ENCODE data around the gene SPATA6.
"Not testable (repeated sequence)": the region's sequence is repeated elsewhere in the genome, so short reads cannot be mapped to it uniquely, and the experiment has no call there.

SPATA6 gene

DNA sequence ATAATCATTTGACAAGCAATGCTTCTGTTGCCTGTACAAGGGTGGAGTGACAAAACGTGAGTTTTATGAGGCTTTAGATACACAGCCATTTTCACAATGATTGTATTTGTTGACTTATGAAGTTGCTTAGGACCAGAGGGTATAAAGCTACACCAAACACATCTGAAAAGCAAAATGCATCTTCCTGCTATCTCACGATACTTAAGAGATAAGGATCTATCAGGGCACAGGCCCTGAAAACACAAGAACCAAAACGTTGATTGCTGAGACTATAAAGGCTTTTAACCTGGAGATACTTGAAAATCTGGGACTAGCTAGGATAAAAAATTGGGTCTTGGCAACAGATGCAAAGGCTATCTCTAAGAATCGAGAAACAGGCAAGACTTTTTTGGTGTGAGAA lies 133.7 kb downstream of the SPATA6 start:
- no peak for DNase-seq

DNA sequence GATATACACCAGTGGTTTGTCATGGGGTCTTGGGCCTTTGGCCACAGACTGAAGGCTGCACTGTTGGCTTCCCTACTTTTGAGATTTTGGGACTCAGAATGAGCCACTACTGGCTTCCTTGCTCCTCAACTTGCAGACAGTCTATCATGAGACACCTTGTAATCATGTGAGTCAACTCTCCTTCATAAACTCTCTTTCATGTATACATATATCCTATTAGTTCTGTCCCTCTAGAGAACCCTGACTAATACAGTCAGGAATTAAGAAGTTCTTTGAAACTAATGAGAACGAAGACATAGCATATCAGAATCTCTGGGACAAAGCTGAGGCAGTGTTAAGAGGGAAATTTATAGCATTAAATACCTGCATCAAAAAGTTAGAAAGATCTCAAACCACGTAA lies 138.7 kb downstream of the SPATA6 start:
- DNase-seq, result no peak

DNA sequence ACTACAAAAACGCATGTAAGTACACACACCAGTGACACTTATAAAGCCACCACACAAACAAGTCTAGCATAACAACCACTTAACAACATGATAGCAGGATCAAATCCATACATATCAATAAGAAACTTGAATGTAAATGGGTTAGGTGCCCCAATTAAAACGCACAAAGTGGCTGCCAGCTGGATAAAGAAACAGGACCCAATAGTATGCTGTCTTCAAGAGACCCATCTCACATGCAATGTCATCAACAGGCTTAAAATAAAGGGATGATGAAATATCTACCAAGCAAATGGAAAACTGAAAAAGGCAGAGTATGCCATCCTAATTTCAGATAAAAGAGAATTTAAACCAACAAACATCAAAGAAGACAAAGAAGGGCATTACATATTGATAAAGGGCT lies 139.9 kb downstream of the SPATA6 start:
- no peak for DNase-seq

DNA sequence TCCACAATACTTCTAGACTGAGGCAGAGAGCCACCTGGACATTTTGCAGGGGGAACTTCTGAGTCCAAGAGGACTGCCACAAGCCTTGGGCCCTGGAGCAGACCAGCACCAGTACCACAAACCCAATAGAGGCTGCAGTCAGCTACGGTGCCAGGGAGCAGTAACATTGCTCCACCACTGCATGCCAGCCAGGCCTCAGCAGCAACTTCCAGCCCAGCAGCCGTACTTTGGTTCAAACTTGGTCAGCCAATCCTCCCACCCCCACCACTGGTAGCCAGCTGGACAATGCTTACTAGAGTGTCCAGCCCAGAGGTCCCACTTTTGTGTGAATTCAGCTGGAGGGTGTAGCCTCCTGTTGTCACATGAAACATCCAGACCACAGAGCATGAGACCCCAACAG lies 142.1 kb downstream of the SPATA6 start:
- DNase-seq, result no peak

DNA sequence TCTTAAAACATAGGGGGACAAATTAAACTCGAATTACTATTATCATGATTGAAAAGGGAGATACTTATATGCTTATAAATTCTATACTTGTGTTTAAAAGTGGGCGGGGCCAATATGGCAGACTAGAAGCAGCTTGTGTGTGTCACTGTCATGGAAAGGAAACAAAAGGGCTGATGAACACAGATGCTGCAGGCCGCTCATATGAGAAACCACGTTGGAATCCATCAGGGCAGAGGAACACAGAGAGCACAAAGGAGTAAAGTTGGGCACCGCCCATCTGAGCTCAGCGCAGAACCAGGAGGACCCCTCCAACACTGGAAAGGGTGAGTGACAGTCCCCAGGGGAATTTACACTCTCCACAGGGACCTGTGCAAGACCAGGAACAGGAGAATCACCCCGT lies 142.5 kb downstream of the SPATA6 start:
- DNase-seq, result no peak

DNA sequence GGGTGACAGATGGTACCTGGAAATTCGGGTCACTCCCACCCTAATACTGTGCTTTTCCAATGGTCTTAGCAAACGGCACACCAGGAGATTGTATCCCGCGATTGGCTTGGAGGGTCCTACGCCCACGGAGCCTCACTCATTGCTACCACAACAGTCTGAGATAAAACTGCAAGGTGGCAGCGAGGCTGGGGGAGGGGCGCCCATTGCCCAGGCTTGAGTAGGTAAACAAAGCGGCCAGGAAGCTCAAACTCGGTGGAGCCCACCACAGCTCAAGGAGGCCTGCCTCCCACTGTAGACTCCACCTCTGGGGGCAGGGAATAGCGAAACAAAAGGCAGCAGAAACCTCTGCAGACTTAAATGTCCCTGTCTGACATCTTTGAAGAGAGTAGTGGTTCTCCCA lies 160.2 kb downstream of the SPATA6 start:
- DNase-seq, result not testable (repeated sequence)

DNA sequence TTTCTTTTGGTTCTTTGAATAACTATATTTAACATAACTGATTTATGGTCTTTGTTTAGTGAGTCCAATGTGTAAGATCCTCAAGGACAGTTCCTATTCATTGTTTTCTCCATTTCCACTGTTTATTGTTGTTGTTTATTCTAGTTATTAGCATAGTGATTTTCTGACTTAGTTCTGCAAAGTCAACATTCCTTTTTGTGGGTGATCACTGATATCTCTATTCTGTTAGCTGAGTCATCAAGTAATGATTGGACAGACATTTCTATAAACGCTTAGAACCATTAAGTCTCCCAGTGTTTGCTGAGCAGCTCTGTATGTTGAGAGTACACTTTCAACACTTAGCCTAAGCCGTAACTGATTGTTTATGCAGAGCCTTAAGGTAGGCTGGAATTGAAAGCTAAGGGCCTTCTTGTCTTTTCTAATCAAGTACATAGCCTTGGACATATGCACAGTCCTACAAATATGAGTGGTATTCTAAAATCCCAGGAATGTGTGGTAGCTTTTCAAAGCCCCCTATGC lies 162.4 kb downstream of the SPATA6 start:
- DNase-seq, result no peak

DNA sequence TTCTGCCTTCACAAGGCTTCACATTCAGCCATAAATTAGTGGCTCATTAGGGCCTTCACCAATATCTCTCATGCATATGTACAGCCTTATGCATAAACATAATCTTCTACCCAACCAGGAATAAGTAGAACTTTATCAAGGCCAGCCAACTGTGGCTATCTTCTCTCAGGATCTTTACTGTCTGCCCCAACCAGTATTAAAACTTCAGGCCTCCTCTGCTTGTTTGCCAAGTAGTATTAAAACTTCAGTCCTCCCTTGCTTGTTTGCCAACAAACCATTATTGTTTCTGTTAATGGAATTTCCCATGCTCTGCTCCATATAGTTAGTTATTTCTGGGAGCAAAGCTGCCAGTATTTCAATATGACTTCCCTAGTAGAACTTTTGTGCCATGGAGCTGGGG lies 169.4 kb downstream of the SPATA6 start:
- DNase-seq, result no peak

DNA sequence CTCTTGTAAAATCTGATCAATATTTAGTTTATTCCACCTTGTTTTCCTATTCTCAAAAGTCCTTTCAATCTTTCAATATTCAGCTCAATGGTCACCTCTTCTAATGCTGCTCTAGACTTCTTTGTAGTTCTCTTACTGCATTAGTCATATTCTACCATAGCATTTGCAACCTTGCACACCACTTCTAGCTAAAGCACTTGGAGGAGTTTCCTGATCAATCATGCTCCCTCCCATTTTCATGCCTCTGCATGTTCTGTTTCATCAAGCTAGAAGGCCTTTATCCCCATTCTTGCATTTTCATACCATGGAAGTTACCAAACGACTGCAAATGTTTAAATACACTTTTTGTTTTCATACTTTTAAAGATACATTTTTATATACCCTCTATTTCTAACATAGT lies 177.3 kb downstream of the SPATA6 start:
- DNase-seq, result no peak

DNA sequence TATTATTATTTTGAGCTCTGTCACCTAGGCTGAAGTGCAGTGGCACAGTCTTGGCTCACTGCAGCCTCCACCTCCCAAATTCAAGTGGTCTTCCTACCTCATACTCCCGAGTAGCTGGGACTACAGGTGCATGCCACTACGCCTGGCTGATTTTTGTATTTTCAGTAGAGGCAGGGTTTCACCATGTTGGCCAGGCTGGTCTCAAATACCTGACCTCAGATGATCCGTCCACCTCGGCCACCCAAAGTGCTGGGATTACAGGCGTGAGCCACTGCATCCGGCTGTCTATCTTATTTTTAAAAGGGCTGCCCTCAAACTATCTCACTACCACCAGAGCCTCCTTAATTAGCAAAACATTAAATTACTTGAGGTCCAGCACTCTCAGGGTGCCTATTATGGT lies 177.9 kb downstream of the SPATA6 start:
- not testable (repeated sequence) for DNase-seq

DNA sequence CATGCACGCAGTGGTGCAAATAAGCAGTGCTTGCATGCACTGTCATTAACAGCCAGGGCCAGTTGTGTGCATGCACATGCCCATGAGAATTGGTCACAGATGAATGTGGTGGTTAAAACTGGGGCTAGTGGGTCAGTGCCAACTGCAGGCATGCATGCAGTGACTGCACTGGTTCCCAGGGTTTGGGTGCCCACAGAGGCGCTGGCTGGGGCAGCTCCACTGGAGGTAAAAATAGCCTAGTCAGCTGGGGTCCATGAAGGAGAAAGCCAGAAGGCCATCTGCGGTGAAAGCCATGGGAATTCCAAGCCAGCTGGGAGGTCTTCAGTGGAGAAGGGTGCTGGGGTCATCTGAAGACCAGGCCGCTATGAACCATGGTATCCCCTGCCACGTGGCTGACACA lies 179.3 kb downstream of the SPATA6 start:
- no peak for DNase-seq

DNA sequence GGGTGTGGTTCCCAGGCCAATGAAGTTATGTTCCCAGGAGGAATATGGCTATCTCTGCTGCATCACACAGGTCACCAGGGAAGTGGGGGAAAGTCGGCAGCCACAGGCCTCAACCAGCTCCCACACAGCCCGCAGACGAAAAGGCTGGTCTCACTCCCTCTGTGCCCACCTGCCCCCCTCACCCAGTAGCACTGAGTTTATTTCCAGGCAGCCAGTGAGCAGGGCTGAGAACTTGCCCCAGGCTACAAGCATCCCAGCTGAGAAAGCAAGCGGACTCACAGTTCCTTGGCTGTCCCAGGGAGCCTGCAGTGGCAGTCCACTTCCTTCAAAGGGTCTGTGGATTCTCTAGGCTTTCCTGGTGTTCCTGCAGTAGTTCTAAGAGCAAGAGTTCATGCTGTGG lies 180.6 kb downstream of the SPATA6 start:
- DNase-seq, result no peak

DNA sequence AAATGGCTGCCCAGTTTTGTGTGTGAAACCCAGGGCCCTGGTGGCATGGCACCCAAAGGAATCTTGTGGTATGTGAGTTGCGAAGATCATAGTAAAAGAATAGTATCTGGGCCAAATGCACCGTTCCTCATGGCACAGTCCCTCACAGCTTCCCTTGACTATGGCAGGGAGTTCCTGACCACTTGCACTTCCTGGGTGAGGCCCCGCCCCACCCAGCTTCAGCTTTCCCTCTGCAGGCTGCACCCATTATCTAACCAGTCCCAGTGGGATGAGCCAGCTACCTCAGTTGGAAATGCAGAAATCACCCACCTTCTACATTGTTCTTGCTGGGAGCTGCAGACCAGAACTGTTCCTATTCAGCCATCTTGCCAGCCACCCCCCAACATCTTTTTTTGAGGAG lies 186.5 kb downstream of the SPATA6 start:
- DNase-seq, result no peak

DNA sequence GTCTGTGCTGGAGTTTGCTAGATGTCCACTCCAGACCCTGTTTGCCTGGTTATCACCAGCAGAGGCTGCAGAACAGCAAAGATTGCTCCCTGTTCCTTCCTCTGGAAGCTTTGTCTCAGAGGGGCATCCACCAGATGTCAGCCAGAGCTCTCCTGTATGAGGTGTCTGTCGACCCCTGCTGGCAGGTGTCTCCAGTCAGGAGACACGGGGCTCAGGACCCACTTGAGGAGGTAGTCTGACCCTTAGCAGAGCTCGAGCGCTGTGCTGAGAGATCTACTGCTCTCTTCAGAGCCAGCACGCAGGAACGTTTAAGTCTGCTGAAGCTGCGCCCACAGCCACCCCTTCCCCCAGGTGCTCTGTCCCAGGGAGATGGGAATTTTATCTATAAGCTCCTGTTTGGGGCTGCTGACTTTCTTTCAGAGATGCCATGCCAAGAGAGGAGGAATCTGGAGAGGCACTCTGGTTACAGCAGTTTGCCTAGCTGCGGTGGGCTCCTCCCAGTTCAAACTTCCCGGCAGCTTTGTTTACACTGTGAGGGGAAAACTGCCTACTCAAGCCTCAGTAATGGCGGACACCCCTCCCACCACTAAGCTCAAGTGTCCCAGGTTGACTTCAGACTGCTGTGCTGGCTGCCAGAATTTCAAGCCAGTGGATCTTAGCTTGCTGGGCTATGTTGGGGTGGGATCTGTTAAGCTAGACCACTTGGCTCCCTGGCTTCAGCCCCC lies 187.1 kb downstream of the SPATA6 start:
- not testable (repeated sequence) for DNase-seq

DNA sequence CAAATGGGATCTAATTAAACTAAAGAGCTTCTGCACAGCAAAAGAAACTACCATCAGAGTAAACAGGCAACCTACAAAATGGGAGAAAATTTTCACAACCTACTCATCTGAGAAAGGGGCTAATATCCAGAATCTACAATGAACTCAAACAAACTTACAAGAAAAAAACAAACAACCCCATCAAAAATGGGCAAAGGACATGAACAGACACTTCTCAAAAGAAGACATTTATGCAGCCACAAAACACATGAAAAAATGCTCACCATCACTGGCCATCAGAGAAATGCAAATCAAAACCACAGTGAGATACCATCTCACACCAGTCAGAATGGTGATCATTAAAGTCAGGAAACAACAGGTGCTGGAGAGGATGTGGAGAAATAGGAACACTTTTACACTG lies 189.7 kb downstream of the SPATA6 start:
- DNase-seq, result not testable (repeated sequence)

DNA sequence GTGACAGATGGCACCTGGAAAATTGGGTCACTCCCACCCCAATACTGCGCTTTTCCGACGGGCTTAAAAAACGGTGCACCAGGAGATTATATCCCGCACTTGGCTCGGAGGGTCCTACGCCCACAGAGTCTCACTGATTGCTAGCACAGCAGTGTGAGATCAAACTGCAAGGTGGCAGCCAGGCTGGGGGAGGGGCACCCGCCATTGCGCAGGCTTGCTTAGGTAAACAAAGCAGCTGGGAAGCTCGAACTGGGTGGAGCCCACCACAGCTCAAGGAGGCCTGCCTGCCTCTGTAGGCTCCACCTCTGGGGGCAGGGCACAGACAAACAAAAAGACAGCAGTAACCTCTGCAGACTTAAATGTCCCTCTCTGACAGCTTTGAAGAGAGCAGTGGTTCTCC lies 194.6 kb downstream of the SPATA6 start:
- not testable (repeated sequence) for DNase-seq

DNA sequence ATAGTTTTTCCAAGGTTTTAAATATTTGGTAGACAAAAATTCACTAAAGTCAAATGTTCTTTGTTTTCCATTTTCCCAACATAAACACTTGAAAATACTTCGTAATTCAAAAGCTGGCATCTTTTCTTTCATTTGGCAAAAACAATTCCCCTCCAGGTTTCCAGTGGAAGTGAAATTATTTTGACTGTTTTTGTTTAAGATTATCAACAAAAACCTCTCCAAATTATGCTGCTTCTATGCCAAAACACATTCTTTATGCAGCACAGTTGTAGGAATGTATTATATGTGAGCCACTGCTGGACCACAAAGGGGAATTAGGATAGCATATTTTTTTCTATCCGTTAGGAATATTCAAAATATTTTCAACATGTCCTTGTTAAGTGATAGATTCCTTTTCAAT lies 205.4 kb downstream of the SPATA6 start:
- DNase-seq, result no peak

DNA sequence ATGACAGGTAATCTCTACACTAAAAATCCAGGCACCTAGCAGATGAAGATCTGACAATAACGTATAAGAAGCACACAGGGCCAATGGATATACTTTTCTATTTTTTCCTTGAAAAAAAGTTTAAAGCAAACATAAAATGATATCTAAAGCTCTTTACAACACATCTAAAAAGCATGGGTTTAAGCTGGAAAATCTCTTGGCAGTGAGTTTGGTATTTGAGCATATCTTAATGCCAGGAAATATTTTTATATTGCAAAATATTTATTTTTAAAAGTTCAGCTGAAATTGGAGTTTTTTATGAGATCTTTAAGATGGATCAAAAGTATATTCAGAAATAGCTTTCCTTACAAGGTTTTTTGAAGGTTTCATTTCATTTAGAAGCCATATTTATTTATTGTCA lies 209.0 kb downstream of the SPATA6 start:
- no peak for DNase-seq

DNA sequence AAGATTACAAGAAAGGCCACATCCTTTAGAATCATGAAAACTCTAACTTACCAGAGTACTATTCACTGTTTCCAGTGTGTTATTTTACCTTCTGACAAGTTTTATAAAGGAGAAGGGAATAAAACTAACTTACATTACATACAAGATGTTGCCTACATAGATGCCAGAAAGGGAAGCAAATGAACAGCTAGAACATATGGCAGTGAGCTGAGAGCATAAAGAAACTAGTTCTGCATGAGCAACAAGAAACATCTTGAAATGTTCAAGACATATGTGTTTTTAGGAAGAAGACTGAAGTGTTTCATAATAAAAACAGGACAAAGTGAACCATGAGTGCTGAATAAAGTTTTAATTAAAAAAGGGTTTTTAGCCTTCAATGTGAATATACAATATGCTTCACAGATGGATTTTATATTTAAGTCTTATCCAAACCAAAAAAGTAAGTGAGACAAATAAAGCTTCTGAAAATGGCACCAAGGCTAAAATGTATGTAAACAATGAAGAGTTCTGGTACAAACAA lies 210.1 kb downstream of the SPATA6 start:
- no peak for DNase-seq

DNA sequence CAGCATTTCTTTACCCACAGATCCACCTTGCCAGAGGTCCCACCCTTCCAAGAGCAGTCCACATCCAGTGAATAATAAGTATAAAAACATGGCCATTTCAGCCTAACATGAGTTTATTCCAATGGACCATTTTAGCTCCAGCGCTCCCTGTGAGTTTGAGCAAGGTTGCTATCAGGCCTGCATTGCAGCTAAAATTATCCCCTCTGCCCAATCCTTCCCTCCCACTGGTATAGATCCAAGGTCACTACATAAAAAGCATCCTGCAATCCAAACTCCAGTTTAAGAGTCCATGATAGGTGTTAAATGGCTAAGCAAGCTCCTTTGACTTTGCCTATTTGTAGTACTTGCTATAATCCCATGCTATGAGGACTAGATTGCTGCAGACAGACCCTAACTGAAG lies 213.9 kb downstream of the SPATA6 start:
- no peak for DNase-seq

DNA sequence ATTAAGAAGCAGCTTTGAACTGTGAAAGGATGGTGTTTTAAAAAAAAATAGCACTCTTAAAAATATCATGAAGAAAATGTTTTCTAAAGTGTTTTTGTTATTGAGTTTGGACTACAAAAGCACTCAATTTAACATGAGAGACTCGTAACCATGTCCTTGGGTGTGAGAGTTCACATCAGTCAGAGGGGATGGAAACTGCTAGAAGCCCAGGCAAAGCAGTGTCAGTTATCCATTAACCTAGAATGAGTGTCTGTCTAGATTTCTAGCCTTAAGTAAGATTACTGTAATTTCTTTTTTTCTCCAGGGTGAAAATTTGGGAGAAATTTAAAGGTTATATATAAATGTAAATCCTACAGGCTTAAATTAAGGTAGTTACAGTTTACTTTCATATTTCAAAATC lies 217.8 kb downstream of the SPATA6 start:
- no peak for DNase-seq

DNA sequence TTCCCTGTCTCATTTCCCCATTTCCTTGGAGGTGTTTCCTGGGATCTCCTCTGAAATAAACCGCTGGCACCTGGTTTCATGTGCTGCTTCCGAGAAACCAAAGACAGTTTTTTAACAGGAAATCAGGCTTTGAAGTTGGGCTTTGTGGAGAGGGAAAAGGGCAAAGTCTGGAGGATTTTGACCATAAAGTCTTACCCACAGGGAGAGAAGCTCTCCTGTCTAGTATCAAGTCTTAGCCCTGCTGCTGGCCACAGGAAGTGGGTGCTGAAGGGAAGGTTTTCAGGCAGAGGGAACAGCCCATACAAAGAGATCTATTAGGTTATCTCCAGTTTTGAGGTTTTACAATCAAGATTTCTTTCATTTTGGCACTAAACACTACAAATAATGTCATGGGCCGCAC lies 220.2 kb downstream of the SPATA6 start:
- DNase-seq, result no peak

DNA sequence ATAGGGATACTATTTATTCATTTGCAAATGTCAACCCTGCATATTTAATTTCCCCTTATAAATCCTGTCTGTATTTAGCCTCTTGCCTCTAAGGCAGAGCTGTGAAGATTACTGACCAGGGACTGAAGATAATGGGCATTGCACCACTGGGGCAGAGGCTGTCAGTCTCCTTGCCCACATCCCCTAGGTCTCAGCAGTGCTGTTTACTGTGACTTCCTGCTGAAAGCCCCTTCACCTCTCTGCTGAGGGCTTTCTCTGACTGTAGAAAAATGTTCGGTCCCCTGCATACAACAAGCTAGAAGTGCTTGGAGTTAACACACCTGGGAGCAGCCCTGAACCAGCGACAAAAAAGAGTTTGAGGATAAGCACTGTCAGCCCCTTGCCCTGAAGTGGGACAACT lies 220.7 kb downstream of the SPATA6 start:
- DNase-seq, result no peak

DNA sequence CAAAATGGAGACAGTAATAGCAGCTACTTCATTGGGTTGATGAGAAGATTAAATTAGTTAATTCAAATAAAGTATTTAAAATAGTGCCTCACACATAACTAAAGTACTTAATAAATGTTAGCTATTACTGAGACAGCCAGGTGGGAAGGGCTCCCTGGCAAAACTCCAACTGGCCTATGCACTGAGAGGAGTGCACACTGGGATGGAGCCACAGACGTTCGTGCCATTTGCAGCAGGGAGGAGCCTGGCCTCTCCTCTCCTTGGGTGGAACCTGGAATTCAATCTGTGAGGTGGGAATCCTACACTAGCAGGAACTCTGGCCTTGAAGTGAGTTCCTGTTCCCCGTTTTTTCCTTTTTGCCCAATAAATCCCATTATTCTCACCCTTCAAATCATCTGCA lies 221.4 kb downstream of the SPATA6 start:
- no peak for DNase-seq

DNA sequence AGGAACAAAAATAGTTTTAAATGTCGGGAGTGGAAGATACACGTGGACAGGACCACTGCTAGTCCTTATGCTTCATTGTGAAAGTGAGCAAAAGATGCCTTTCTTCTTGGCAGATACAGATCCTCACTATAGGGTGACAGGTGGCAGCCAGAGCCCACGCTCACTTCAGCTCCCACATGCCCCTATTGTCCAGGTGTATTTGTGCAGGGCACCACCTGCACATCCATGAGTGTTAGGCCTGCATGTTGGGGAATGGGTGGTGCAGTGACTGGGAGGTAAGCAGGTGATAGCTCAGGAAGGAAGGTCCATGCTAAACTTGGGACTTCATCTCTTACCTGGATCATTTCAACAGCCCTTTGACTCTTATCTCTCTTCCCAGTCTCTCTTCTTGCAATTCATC lies 222.1 kb downstream of the SPATA6 start:
- DNase-seq, result no peak

All from activated CD8-positive, alpha-beta memory T cell treated with anti-CD3 and anti-CD28 coated beads, Interleukin-2, amount 50 U/mL, for 4 hours (primary cell).